GM19043 (cell line): ENCODE measurements around the gene AR.

ENCODE experiments used
- ATAC-seq: cut with Tn5 transposase; IDR thresholded peaks from one replicate; pipeline ENCODE4 v1.9.1; 2021; ENCODE audit warnings: low read depth; ENCODE audit not compliant: unreplicated experiment

AR gene

DNA sequence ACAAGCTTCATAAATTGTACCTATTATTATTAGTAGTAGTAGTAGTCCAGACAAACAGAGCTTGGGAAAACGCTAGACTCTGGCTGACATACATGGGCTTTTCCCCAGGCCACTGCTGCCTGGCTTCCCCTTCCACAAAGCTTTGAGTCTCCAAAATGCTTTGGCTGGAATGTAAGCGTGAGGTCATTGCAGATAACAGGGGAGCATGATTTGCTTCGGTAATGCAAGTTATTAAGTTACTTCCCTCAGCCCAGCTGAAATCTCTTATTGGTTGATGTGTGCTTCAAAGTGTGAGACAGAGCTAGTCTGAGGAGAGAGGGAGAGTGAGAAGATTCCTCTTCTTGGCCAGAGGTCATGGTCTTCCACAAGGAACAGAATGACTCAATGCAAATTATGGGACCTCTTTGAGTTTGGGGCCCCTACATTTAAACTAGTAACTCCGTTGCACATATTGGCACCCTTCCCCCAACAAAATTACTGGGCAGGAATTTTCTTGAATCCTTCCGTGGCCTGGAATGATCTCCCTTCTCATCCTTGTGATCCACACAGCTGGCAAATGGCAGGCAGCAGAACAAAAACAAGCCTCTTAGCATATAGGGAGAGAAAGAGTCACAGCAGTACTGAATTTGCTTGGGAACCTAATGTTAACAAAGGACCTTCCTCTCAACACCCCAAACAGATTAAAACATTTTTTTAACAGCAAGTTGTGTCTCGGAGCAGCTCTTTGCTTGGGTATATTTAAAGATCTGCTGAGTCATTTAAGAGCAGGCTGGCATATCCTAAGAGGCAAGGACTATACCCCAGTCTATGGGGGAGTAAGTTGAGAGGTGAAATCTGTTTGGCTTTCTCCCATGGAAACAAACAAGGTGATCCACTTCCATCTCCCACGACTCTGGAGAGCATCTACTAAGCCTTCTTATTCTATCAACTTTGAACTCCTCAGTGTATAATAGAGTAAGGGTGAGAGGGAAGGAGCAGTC, 19.9 kb downstream of the AR start:
- ATAC-seq = no peak

DNA sequence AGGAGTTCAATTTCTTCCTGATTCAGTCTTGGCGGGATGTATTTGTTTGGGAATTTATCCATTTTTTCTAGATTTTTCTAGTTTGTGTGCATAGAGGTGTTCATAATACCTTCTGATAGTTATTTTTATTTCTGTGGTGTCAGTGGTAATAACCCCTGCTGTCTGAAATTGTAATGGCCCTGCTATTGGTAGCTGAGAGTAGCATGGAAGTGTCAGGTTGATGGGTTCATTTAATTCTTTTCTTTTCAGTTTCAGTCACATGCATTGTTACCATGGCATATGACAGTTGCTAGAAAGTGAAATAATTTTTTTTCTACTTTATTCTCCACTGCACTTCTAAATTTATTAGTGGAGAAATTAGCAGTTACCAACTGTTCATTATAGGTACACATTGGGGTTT, 20.7 kb downstream of the AR start:
- no peak for ATAC-seq

DNA sequence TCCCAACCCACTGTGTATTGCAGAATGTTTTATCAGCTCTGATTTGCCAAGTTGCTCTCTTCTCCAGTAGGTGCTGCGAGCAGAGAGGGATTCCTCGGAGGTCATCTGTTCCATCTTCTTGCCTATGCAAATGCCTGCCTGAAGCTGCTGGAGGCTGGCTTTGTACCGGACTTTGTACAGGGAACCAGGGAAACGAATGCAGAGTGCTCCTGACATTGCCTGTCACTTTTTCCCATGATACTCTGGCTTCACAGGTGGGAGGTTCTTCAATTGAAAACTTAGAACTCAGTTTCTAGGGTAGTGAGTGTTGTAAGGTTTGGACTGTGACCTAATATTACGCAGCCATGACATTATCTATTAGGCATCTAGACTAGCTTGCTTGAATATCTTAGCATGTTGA, 24.9 kb downstream of the AR start:
- no peak for ATAC-seq

DNA sequence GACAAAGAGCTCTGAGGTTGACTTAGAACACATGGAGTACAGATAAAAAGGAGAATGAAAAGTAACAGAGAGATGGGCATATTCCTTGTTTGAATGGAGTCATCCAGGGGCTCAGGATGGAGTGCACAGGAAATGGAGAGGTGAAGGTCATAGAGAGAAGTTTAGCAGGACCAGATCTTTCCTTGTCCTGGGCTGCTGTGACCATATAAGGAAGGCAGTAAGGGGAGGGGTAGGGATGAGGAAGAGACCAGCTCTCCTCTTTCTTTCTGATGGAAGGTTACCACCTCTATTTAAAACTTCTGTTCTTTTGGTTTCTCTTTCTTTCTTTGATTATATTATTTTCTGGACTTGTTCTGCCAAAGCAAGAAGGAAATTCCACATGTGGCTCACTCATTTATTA, 27.0 kb downstream of the AR start:
- ATAC-seq = no peak

DNA sequence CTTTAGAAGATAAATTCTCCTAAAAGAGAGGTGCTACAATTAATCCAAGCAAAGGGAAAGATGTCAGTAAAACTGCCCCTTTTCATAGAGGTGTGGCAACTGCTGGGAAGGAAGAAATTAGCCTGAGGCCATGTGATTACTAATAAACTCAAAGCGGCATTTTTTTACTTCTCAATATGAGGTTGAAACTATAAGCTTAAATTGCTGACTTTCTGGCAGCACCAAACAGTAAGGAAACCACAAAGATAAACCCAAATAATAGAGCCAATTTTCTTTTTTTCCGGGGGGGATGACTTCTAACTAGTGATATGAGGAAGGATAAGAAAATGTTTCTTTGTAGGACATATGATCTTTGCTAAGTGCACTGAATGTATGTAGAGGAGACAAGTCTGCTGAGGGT, 30.9 kb downstream of the AR start:
- no peak for ATAC-seq

DNA sequence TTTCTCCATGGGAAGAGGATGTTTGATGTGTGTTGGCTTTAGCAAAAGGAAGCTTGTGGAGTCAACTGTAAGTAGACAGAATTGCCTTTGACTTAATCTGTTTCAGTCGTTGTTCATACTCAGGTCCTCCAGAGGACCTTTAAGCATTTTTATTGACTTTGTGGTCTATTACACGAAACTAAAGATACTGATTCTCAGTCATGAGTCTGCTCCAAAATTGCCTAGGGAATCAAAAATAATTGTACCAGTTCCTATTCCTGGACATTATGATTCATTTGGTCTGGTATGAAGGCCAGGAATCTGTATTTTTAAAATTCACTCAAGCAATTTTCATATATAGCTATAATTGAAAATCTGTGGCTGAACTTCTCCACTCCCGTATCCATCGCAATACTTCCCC, 38.6 kb downstream of the AR start:
- ATAC-seq = no peak

DNA sequence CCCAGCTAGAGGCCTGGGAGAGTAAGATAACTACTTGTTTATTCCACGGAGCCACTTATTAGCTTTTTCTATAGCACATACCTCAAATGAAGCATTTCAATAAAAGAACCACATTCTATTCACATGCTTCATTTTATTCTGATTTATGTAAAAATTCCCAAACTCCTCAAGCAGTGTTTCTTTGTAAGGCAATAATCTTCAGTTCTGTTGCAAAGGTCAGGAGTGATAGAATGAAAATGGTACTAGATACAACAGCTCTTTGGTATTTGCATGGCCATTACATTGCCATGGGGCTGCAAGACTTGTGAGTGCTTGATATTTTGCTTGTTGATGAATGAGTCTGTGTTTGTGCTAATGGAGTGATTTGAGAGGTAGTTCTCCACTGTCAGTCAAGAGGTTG, 39.4 kb downstream of the AR start:
- no peak for ATAC-seq

DNA sequence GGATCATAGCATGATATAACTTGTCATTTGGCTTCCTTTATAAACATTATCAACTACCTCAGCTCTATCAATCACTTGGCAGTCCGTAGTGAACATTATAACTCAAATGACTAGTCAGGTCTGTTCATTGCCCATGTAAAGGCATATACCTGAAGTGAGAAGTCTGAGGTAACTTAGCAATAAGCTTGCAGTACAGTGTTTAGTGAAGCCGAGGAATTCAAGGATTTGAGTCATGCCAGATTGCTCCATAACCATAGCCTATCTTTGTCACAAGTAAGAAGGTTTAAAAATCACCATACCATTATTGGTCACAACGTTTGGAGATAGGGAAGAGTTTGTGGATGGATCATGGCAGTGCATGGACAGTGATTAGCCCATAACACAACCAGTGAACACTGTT, 41.6 kb downstream of the AR start:
- no peak for ATAC-seq

DNA sequence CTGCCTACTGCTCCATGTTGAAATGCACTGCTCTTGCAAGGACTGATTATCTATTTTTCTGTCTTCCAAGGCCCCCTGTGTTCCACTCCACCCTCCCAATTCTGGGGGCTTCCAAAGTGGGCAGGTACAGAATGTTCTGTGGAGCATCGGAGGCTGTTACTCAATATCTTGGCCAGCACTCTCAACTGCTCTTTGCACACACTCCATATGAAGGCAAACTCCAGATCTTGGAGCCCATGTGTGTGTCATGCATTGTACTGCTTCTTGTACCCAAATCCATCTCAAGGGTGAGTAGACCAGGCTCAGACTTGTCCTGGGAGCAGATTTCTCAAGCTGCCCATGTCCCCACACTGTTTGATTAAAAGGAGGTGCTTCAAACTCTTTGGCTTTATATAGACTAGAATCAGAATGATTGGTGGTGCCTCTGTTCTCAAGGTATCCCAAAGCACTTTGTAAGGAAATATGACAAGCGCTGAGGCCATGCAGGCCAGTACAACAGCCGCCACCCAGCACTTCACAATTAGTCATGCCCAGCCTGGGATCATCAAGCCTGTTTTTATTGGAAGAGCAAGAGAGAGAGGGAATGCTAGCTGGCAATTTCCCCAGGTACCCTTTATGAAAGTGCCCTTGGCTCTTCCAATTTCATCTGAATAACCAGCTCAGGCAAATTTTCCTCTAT, 44.3 kb downstream of the AR start:
- ATAC-seq = no peak

DNA sequence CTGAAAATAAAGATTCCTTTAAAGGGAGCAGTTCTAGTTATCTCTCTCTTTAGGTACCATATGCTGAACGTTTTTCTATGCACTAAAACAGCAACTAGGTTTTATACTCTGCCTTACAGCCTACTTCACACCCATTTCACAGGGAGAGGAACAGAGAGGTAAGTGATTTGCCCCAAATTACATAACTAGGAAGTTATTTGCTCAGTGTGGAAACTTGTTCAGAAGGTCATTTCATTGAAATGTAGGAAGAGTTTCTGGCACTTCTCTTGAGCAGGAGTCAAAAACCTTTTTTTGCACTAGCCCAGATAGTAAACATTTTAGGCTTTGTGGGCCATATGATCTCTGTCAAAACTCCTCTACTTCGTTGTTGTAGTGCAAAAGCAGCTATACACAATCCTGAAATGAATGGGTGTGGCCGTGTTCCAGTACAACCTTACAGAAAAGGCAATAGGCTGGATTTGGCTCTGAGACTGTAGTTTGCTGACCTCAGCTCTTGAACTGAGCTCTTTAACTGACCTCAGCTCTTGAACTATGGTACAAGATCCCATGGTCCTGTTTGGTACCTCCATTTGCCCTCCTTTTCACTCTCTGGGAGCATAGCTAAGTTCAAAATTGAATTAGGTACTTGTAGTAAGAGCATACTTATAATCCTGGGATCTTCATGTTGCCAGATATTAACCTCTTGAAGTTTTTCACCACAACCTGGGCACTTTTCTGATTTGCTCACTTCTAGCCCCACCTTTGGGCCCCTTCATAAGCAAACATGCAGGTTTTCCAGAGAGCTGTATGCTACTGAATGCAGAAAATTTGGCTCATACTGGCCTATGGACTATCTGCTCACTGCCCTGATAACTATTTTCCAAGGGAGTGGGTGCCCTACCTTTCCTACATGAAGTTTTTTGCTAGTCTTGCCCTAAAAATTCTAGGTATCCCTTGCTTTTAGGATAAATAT, 53.3 kb downstream of the AR start:
- no peak for ATAC-seq

DNA sequence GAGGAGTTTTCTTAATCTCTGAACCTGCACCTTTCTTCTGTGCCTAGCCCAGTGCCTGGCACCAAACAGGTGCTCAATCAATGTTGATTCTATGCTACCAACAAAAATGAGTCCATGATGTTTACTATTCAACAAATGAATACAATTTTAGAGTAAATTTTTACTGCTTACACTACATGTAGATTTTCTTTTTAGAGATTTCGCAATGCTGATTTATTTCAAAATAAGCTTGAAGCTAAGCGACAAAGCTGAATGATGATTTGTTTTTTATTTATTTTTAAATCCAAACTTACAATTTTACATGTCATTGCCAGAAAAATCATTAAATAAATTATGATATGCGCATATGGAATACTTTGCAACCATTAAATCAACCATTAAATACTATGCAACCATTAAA, 55.7 kb downstream of the AR start:
- ATAC-seq = no peak

DNA sequence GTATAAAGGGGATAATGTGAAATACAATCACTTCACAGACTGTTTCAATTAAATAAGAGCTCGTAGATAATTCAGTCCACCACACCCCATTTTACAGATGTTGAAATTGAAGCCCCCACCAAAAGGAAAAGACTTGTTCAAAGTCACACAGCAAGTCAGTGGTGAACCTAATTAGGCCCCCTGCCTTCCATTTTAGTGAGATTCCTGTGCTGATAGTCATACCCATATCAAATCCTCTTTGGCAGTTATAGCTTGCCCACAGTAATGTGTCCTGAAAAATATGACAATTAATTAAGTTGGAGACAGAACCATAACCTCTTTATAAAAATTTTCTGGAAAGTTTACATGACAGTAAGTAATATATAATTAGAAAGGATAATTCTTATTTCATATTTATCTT, 58.0 kb downstream of the AR start:
- no peak for ATAC-seq

DNA sequence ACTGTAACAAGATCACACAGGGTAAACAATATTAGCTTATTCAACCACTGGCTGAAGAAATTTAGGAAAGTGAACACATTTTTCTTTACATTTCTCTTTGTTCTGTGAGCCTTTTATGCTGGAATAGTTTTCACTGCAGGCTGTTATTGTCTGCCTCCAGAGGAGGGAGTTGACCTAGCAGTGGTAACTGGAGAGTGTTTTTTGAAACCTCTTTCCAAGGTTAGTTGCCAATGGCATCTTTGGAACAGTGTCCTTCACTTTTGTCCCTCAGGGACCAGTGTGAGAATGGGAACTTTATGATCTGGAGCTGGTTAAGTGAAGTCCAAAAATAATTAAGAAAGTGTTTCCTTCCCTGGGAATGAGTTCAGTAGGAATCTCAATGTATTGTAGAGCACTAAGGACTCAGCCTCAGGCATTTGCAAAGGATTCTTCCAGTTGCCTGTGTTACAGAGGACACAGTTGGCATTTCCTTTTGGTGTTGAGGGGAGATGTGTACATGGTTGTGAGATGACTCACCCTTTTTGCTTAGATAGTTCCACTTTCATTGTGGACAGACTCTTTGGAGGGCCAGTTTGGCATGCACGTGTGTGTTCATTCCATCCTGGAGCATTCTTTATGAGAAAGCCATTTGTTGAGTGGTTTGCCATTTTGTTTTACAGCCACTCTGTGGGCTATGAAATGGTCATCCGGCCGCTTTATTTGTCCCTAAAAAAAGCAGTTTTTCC, 61.3 kb downstream of the AR start:
- no peak for ATAC-seq

DNA sequence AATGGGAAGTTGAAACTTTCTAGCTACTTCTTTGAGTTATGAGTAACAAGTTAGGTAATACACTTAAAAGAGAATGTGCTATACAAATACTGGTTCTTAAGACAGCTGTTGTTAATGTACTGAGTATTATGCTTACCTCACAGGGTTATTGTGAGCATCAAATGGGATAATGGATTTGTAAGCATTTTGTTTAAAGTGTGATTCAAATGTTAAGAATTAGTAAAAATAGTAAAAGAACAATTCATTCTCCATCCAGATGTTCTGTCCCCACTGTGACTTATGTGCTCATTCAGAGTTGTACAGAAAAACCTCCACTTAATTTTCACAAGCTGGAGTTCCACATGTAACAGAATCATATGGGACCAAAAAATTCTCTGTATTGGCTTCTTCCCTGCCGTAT, 63.6 kb downstream of the AR start:
- ATAC-seq = no peak

DNA sequence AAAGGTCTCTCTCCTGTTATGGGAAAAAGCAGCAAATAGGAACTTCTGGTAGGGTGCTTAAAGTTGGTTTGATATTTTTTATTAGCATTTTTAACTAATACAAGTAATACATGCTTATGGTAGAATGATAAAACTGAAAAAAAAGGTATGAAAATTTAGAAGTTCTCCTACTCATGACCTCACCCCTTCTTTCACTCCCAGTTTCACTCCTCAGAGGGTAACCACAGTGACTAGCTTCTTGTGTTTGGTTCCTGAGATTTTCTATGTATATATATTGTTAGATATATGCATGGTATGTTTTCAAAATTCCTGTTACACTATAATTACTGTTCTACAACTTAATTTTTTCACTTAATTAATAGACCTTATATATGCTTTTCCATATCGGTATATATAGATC, 66.5 kb downstream of the AR start:
- no peak for ATAC-seq

DNA sequence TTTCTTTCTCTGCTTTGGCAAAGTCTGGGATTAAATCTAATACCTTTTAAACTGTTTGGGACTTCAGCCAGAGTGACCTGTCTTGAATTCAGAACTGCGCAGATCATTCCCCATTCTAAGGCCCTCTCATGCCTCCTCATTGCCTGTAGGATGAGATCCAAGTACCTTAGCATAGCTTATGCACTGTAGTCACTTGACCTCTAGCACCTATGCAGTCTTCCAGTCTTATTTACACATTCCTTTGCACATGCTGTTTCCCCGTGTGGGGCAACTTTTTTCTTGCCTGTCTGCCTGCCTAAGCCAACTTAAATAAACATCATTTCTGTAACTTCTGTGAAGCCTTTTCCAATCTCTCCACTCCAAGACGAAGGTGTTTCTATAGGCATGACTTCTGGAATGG, 68.4 kb downstream of the AR start:
- no peak for ATAC-seq

DNA sequence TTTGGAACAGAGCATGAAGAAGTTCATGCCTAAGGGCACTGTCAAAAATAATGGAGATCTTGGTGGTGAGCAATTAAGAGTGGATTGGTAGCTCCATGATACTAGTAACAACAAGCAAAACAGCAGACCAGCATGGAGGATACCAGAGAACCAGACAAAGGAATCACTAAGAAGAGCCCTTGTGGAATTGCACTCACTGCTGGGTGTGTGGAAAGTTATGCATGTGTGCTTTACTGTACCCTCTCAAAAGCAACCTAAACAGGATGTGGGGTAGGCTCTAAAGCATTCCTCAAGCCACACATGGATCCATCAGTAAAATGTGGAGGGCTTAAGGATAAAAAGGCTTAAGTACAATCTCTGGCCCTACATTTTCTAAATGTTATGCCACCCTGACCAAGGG, 69.5 kb downstream of the AR start:
- no peak for ATAC-seq

DNA sequence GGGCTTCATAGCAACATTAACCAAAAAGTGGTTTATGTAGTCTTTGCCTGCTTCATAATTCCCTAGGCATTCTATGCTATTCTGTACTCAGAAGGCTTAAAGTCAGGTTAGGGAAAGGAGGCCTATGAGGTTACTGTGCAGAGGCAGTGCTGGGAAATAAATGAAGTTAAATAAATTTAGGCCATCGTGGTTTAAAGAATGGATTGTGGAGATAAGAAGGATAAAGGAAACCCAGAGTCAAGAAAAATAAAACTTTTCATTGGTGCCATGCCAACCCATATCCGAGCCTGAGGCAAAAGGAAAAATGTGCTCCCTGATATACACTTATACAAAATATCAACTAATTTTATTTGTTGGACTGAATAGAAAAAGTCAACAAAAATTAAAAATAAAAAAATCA, 70.2 kb downstream of the AR start:
- ATAC-seq = no peak

DNA sequence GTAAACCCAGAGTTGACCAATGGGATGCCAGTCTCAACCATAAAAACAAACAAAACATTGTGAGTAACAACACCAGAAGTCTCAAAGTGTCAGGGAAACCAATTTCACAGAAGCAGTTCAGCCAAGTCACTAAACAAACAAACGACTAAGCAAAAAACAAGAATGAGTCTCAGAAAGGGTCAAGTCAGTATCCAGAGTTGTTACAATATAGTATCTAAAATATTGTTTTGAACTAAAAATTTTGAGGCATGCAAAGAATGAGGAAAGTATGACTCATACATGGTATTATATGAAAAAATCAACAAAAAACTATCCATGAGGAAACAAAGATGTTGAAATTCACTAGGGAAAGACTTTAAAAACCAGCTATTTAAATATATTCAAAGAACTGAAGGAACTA, 70.6 kb downstream of the AR start:
- no peak for ATAC-seq

DNA sequence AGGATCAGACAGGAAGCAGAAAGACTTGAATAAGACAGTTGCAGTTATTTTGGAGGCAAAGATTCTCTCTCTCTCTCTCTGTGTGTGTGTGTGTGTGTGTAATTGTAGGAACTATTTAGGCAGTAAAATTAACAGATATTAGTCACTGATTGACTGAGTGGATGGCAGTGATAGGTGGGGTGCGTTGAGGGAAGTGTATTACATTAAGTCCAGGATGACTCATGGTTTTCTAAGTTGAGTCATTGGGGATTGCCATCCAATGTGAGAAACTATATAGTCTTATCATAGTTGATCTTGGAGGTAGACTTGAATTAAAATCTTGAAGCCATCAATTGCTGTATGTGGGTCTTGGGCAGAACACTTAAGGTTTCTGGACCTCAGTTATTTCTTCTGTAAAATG, 75.4 kb downstream of the AR start:
- peak; percentile 84 for ATAC-seq
